Prostate gland (tissue), 2 donors: ENCODE data around the gene PADI1.

ENCODE experiments used
- POLR2A ChIP-seq: fragments of 450-650 bp; IDR thresholded peaks from one replicate; pipeline ENCODE4 v1.6.1; 2016; ENCODE audit warnings: antibody characterized with exemption, mild to moderate bottlenecking
- POLR2AphosphoS5 ChIP-seq: sonication (generic); formaldehyde crosslinking; IDR thresholded peaks from one replicate; pipeline ENCODE4 v1.6.1; 2017; ENCODE audit warnings: antibody characterized with exemption
- TF ChIP-seq, protein P1 (sequence below), 4 experiments: fragments of 200-600 bp in 2 of 4; fragments of 450-650 bp in 2 of 4; sonication (generic) in 2 of 4; IDR thresholded peaks; 1 replicate in 3 of 4; 2 replicates in 1 of 4; pipeline ENCODE4 v1.5.1; 2016 to 2019; ENCODE audit warnings: antibody characterized with exemption in 4 of 4, mild to moderate bottlenecking in 2 of 4, moderate library complexity in 2 of 4

DNA sequence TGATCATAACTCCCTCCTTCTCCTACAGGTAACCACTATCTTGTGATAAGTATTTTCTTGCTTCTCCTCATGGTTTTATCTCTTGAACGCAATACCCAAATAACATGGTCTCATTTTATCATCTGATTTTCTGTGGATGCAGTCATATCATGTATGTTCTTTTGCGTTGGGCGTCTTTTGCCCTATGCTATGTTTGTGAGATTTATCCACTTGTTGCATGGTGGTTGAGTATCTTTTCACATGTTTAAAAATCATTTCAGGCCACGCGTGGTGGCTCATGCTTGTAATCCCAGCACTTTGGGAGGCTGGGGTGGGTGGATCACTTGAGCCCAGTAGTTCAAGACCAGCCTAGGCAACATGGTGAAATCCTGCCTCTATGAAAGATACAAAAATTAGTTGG, 59.5 kb downstream of the PADI1 start:
- TF ChIP-seq, protein P1, sequence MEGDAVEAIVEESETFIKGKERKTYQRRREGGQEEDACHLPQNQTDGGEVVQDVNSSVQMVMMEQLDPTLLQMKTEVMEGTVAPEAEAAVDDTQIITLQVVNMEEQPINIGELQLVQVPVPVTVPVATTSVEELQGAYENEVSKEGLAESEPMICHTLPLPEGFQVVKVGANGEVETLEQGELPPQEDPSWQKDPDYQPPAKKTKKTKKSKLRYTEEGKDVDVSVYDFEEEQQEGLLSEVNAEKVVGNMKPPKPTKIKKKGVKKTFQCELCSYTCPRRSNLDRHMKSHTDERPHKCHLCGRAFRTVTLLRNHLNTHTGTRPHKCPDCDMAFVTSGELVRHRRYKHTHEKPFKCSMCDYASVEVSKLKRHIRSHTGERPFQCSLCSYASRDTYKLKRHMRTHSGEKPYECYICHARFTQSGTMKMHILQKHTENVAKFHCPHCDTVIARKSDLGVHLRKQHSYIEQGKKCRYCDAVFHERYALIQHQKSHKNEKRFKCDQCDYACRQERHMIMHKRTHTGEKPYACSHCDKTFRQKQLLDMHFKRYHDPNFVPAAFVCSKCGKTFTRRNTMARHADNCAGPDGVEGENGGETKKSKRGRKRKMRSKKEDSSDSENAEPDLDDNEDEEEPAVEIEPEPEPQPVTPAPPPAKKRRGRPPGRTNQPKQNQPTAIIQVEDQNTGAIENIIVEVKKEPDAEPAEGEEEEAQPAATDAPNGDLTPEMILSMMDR (IDR thresholded peaks at IDR 0.05): no peak
- TF ChIP-seq POLR2A (no peak), POLR2AphosphoS5 (no peak)
